ENCODE data around the gene ANKRD6.

ANKRD6 gene

GRCh38 chr6:89400912-89401399 is 32.0 kb upstream of the ANKRD6 start:
- Histone ChIP-seq H3K9ac (ENCODE audit: low read length) (no peak overlapping the region), H3K36me3 (ENCODE audit: control insufficient read depth, insufficient read depth, low read length, severe bottlenecking) (no peaks in the 10 kb centered on the region), H3K4me1 (ENCODE audit: control insufficient read depth, insufficient read depth, low read length) (peaks cover 7% of the 10 kb centered on the region), H3K9me3 (ENCODE audit: control insufficient read depth, low read length) (no peaks in the 10 kb centered on the region), H3K4me3 (ENCODE audit: low read length) (no peak overlapping the region), H3K27me3 (replicated peaks; ENCODE audit: control insufficient read depth, insufficient read depth, low read length) (no peaks in the 10 kb centered on the region)
- no peak for DNase-seq (ENCODE audit: low read depth)

- no peaks in the 10 kb centered on the region for H3K27me3 ChIP-seq (replicated peaks; ENCODE audit: control insufficient read depth, insufficient read depth, low read length)
Observed at GRCh38 chr6:89402776-89403175, 30.2 kb upstream of the ANKRD6 start.

GRCh38 chr6:89404512-89404911 is 28.4 kb upstream of the ANKRD6 start:
- DNase-seq (ENCODE audit: low read depth): no peak
- H3K9me3 ChIP-seq (ENCODE audit: control insufficient read depth, low read length): no peaks in the 10 kb centered on the region
- H3K4me1 ChIP-seq (ENCODE audit: control insufficient read depth, insufficient read depth, low read length): peaks cover 7% of the 10 kb centered on the region
- no peak overlapping the region for H3K4me3 ChIP-seq (ENCODE audit: low read length)
- no peak overlapping the region for H3K9ac ChIP-seq (ENCODE audit: low read length)
- H3K27me3 ChIP-seq (replicated peaks; ENCODE audit: control insufficient read depth, insufficient read depth, low read length): no peaks in the 10 kb centered on the region
- H3K36me3 ChIP-seq (ENCODE audit: control insufficient read depth, insufficient read depth, low read length, severe bottlenecking): no peaks in the 10 kb centered on the region

More at GRCh38 chr6:89402776-89403175, 30.2 kb upstream of the ANKRD6 start:
- Histone ChIP-seq H3K36me3 (ENCODE audit: control insufficient read depth, insufficient read depth, low read length, severe bottlenecking) (no peaks in the 10 kb centered on the region), H3K9ac (ENCODE audit: low read length) (no peak overlapping the region), H3K4me3 (ENCODE audit: low read length) (no peak overlapping the region), H3K9me3 (ENCODE audit: control insufficient read depth, low read length) (no peaks in the 10 kb centered on the region), H3K4me1 (ENCODE audit: control insufficient read depth, insufficient read depth, low read length) (peaks cover 7% of the 10 kb centered on the region)
- no peak for DNase-seq (ENCODE audit: low read depth)

GRCh38 chr6:89406141-89406540 is 26.8 kb upstream of the ANKRD6 start:
- no peak for DNase-seq (ENCODE audit: low read depth)
- H3K36me3 ChIP-seq (ENCODE audit: control insufficient read depth, insufficient read depth, low read length, severe bottlenecking): no peaks in the 10 kb centered on the region
- no peaks in the 10 kb centered on the region for H3K4me1 ChIP-seq (ENCODE audit: control insufficient read depth, insufficient read depth, low read length)

GRCh38 chr6:89409461-89410035 is 23.4 kb upstream of the ANKRD6 start:
- Histone ChIP-seq H3K4me1 (ENCODE audit: control insufficient read depth, insufficient read depth, low read length) (peaks cover 7% of the 10 kb centered on the region), H3K4me3 (ENCODE audit: low read length) (no peak overlapping the region), H3K9ac (ENCODE audit: low read length) (no peak overlapping the region), H3K27me3 (replicated peaks; ENCODE audit: control insufficient read depth, insufficient read depth, low read length) (peaks cover 16% of the 10 kb centered on the region), H3K36me3 (ENCODE audit: control insufficient read depth, insufficient read depth, low read length, severe bottlenecking) (no peaks in the 10 kb centered on the region), H3K9me3 (ENCODE audit: control insufficient read depth, low read length) (no peaks in the 10 kb centered on the region)
- DNase-seq (ENCODE audit: low read depth): no peak

More at GRCh38 chr6:89406141-89406540, 26.8 kb upstream of the ANKRD6 start:
- no peaks in the 10 kb centered on the region for H3K9me3 ChIP-seq (ENCODE audit: control insufficient read depth, low read length)
- no peak overlapping the region for H3K9ac ChIP-seq (ENCODE audit: low read length)
- no peaks in the 10 kb centered on the region for H3K27me3 ChIP-seq (replicated peaks; ENCODE audit: control insufficient read depth, insufficient read depth, low read length)
- no peak overlapping the region for H3K4me3 ChIP-seq (ENCODE audit: low read length)

GRCh38 chr6:89410231-89410761 is 22.7 kb upstream of the ANKRD6 start:
- H3K36me3 ChIP-seq (ENCODE audit: control insufficient read depth, insufficient read depth, low read length, severe bottlenecking): no peaks in the 10 kb centered on the region
- H3K4me1 ChIP-seq (ENCODE audit: control insufficient read depth, insufficient read depth, low read length): peaks cover 7% of the 10 kb centered on the region
- H3K27me3 ChIP-seq (replicated peaks; ENCODE audit: control insufficient read depth, insufficient read depth, low read length): peaks cover 21% of the 10 kb centered on the region
- no peaks in the 10 kb centered on the region for H3K9me3 ChIP-seq (ENCODE audit: control insufficient read depth, low read length)
- peak; percentile 9 for DNase-seq (ENCODE audit: low read depth)
- H3K9ac ChIP-seq (ENCODE audit: low read length): no peak overlapping the region
- peak overlapping the region; percentile 80 for H3K4me3 ChIP-seq (ENCODE audit: low read length)

DNA sequence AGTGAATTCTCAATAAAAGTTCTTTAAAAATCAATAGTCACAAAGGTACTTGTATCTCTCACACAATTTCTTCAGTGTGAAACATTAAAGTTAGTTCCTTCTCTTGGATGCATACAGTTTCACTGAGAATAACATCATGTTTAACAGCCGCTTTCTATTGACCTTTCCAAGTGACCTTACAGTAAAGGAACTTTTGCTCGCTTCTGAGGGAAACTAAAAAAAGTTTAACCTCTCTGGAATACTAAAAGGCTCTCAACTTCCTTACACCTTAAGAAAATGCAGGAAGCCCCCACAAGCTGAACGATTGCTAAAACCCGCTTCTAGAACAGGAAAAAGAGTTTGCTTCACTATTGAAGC is 22.2 kb upstream of the ANKRD6 start:
- no peaks in the 10 kb centered on the region for H3K36me3 ChIP-seq (ENCODE audit: control insufficient read depth, insufficient read depth, low read length, severe bottlenecking)
- H3K4me1 ChIP-seq (ENCODE audit: control insufficient read depth, insufficient read depth, low read length): peaks cover 7% of the 10 kb centered on the region
- peaks cover 24% of the 10 kb centered on the region for H3K27me3 ChIP-seq (replicated peaks; ENCODE audit: control insufficient read depth, insufficient read depth, low read length)
- peak; percentile 13 for DNase-seq (ENCODE audit: low read depth)
- peak overlapping the region; percentile 80 for H3K4me3 ChIP-seq (ENCODE audit: low read length)
- H3K9ac ChIP-seq (ENCODE audit: low read length): peak overlapping the region; percentile 67
- no peaks in the 10 kb centered on the region for H3K9me3 ChIP-seq (ENCODE audit: control insufficient read depth, low read length)

DNA sequence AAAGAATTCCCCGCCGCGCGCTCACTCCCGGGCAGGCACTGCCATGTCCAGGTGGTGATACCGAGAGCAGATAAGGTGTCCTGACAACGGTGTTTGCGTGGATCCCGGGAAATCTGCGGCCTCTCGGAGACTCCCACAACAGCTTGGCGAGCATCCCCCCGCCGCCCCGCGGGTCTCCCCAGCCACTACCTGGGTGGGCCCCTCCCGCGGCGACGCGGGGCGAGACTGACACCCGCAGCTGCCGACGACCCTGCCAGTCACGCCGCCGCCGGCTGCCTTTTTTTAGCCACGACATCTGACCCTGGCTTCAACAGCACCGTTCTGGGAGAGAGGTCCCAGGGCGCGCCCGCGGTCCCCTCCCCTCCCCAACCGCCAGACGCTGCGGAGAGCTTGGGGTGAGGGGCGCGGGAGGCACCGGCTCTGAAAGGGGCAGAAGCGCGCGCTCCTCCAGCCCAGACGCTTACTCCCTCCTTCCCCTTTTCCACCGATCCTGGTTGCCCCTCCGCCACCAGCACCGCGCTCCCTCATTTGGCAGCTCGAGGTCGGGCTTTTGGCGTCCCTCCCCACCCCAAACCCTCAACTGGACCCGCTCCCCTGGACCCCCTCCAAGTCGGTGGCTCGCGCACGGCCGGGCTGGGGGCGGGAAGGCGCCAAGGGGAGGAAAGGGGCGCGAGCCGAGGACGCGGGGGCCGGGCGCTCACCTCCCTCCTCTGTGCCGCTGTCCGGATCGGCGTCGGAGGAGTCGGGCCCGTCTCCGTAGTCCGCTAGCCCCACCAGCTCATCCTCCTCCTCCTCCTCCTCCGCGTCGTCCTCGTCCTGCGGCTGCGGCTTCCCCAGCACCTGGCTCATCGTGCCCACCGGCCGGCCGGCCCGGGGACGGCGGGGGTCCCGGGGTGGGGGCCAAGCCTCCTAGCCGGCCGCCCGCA is 21.5 kb upstream of the ANKRD6 start:
- H3K9ac ChIP-seq (ENCODE audit: low read length): peak overlapping the region; percentile 67
- no peaks in the 10 kb centered on the region for H3K36me3 ChIP-seq (ENCODE audit: control insufficient read depth, insufficient read depth, low read length, severe bottlenecking)
- H3K9me3 ChIP-seq (ENCODE audit: control insufficient read depth, low read length): no peaks in the 10 kb centered on the region
- peak overlapping the region; percentile 80 for H3K4me3 ChIP-seq (ENCODE audit: low read length)
- peak; percentile 49 for DNase-seq (ENCODE audit: low read depth)
- peaks cover 24% of the 10 kb centered on the region for H3K27me3 ChIP-seq (replicated peaks; ENCODE audit: control insufficient read depth, insufficient read depth, low read length)
- peaks cover 7% of the 10 kb centered on the region for H3K4me1 ChIP-seq (ENCODE audit: control insufficient read depth, insufficient read depth, low read length)

GRCh38 chr6:89412071-89413005 is 20.6 kb upstream of the ANKRD6 start, which contains the start of gene RRAGD:
TSS of gene RRAGD (minus strand) at chr6:89412273. CDS start at chr6:89411993, 280 bp downstream.
- Histone ChIP-seq H3K9me3 (ENCODE audit: control insufficient read depth, low read length) (no peaks in the 10 kb centered on the region), H3K36me3 (ENCODE audit: control insufficient read depth, insufficient read depth, low read length, severe bottlenecking) (no peaks in the 10 kb centered on the region), H3K4me1 (ENCODE audit: control insufficient read depth, insufficient read depth, low read length) (peaks cover 7% of the 10 kb centered on the region), H3K9ac (ENCODE audit: low read length) (peak within 1 kb of the TSS; percentile 67), H3K4me3 (ENCODE audit: low read length) (peak within 1 kb of the TSS; percentile 80), H3K27me3 (replicated peaks; ENCODE audit: control insufficient read depth, insufficient read depth, low read length) (peaks cover 24% of the 10 kb centered on the region)
- peak; percentile 53 for DNase-seq (ENCODE audit: low read depth)

DNA sequence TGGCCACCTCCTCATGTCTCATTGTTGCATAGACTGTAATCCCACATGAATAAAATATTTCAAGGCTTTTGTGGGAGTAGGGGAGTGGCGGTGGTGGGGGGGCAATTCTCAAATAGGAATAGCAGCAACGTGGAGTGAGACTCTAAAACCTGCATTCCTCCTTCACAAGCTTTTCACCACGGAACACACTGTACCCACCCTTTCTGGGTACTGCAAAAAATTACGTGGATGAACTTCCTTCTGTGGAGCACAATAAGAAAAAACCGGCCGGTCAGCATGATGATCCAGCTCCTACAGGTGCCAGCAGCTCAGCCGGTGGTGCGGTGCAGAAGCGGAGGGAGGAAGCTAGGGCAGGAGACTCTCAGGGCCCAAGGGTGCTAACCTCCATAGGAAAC is 19.9 kb upstream of the ANKRD6 start:
- peaks cover 7% of the 10 kb centered on the region for H3K4me1 ChIP-seq (ENCODE audit: control insufficient read depth, insufficient read depth, low read length)
- peak overlapping the region; percentile 80 for H3K4me3 ChIP-seq (ENCODE audit: low read length)
- no peak for DNase-seq (ENCODE audit: low read depth)
- H3K27me3 ChIP-seq (replicated peaks; ENCODE audit: control insufficient read depth, insufficient read depth, low read length): peaks cover 24% of the 10 kb centered on the region
- H3K9ac ChIP-seq (ENCODE audit: low read length): no peak overlapping the region
- no peaks in the 10 kb centered on the region for H3K9me3 ChIP-seq (ENCODE audit: control insufficient read depth, low read length)
- H3K36me3 ChIP-seq (ENCODE audit: control insufficient read depth, insufficient read depth, low read length, severe bottlenecking): no peaks in the 10 kb centered on the region

Measured in adipocyte (in vitro differentiated cells).